ENCODE measurements around the gene GSTK1. TPM values are rescaled to one million over a fixed set of nuclear protein-coding genes. Genes with fewer than 3 reads are reported as not detected.

Gene GSTK1
- polyA plus RNA-seq, 1 of the 3 experiments (the other 2 are of a cell fraction): 299 TPM

DNA sequence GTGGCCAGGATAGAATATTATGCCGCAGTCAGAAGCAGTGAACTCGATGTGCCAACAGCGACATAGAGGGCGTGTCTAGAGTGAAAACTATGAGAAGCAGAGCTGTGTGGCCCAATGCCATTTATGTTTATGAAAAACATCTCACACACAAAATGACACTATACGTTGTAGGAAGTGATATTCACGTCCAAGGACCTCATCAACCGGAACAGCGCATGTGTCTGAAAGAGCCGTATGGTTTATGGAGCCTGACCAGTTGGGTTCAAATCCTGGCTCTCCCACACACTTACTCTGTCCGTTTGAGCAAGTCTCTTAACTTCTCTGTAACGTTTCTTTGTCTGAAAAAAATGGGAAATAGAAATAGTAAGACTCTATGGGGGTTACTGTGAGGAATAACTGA, 20.9 kb upstream of the GSTK1 start:
- POLR2A ChIA-PET: no interaction called here
- Histone ChIP-seq H3K27ac (ENCODE audit: low read depth in 2 of 2, low read length in 1 of 2) (no peak overlapping the region), H3K9me2 (no peaks in the 10 kb centered on the region), H3K4me2 (no peak overlapping the region), H2AFZ (ENCODE audit: low read depth) (no peak overlapping the region), H3F3A (replicated peaks; ENCODE audit: insufficient read depth) (peaks cover 6% of the 10 kb centered on the region), H3K4me3 (ENCODE audit: low read depth in 2 of 2, low read length in 1 of 2) (no peak overlapping the region), H3K27me3 (ENCODE audit: insufficient read depth) (no peaks in the 10 kb centered on the region), H3K9me3 (peaks cover 1% of the 10 kb centered on the region), H3K9ac (no peak overlapping the region), H3K36me3 (replicated peaks in 1 of 2; ENCODE audit: control insufficient read depth in 1 of 2, insufficient read depth in 2 of 2, low read length in 1 of 2) (no peaks in the 10 kb centered on the region), H4K20me1 (ENCODE audit: insufficient read depth) (no peaks in the 10 kb centered on the region), H3K79me2 (ENCODE audit: insufficient read depth) (no peaks in the 10 kb centered on the region), H3K4me1 (ENCODE audit: control insufficient read depth in 1 of 2, insufficient read depth in 2 of 2, low read depth in 1 of 2, low read length in 1 of 2) (peaks cover 0 to 7% of the 10 kb centered on the region in 2 experiments; a peak in 2 of 4 replicates)
- CTCF ChIA-PET: interaction anchor here (1.7 to 5.5 kb wide), 6 partner anchors 8 to 234 kb away, joined by 3 to 125 read pairs (median 8); no protein-coding TSS in a partner anchor
- DNase-seq: no peak
- no peak for TF ChIP-seq GABPA (IDR thresholded peaks at IDR 0.05; ENCODE audit: low read depth)
- TF ChIP-seq NRF1 (IDR thresholded peaks at IDR 0.05; ENCODE audit: low read depth, low read length): no peak
- TF ChIP-seq SIN3A (IDR thresholded peaks at IDR 0.05; ENCODE audit: borderline replicate concordance, low read depth, low read length): no peak
- no peak for TF ChIP-seq FOXJ3 (CRISPR knock-in tag; IDR thresholded peaks at IDR 0.05)
- no peak for TF ChIP-seq TEAD4 (IDR thresholded peaks at IDR 0.05; ENCODE audit: borderline replicate concordance, insufficient read depth)
- TF ChIP-seq, protein P1, sequence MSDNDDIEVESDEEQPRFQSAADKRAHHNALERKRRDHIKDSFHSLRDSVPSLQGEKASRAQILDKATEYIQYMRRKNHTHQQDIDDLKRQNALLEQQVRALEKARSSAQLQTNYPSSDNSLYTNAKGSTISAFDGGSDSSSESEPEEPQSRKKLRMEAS (IDR thresholded peaks at IDR 0.05; ENCODE audit: low read depth): no peak
- no peak for TF ChIP-seq NFIC (IDR thresholded peaks at IDR 0.05; ENCODE audit: borderline replicate concordance)
- TF ChIP-seq SMC3 (IDR thresholded peaks at IDR 0.05; ENCODE audit: low read depth, low read length): no peak
- no peak for TF ChIP-seq RFX5 (IDR thresholded peaks at IDR 0.05; ENCODE audit: low read length)
- TF ChIP-seq, protein P2, sequence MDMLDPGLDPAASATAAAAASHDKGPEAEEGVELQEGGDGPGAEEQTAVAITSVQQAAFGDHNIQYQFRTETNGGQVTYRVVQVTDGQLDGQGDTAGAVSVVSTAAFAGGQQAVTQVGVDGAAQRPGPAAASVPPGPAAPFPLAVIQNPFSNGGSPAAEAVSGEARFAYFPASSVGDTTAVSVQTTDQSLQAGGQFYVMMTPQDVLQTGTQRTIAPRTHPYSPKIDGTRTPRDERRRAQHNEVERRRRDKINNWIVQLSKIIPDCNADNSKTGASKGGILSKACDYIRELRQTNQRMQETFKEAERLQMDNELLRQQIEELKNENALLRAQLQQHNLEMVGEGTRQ (IDR thresholded peaks at IDR 0.05; ENCODE audit: borderline replicate concordance, low read depth, low read length): no peak
- TF ChIP-seq, protein P3, sequence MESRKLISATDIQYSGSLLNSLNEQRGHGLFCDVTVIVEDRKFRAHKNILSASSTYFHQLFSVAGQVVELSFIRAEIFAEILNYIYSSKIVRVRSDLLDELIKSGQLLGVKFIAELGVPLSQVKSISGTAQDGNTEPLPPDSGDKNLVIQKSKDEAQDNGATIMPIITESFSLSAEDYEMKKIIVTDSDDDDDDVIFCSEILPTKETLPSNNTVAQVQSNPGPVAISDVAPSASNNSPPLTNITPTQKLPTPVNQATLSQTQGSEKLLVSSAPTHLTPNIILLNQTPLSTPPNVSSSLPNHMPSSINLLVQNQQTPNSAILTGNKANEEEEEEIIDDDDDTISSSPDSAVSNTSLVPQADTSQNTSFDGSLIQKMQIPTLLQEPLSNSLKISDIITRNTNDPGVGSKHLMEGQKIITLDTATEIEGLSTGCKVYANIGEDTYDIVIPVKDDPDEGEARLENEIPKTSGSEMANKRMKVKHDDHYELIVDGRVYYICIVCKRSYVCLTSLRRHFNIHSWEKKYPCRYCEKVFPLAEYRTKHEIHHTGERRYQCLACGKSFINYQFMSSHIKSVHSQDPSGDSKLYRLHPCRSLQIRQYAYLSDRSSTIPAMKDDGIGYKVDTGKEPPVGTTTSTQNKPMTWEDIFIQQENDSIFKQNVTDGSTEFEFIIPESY (IDR thresholded peaks at IDR 0.05; ENCODE audit: borderline replicate concordance, low read depth): no peak
- no peak for TF ChIP-seq EP300 (IDR thresholded peaks at IDR 0.05; ENCODE audit: borderline replicate concordance in 1 of 2, low read depth in 1 of 2, low read length in 1 of 2)
- TF ChIP-seq JUND (IDR thresholded peaks at IDR 0.05): no peak
- no peak for TF ChIP-seq EZH2phosphoT487 (IDR thresholded peaks at IDR 0.05; ENCODE audit: borderline replicate concordance, low read depth)
- TF ChIP-seq TCF12 (IDR thresholded peaks at IDR 0.05): no peak
- TF ChIP-seq POLR2AphosphoS5 (IDR thresholded peaks at IDR 0.05; ENCODE audit: low read depth, low read length): no peak
- no peak for TF ChIP-seq RAD21 (IDR thresholded peaks at IDR 0.05; ENCODE audit: low read length)
- no peak for TF ChIP-seq RCOR1 (IDR thresholded peaks at IDR 0.05; ENCODE audit: low read length)
- 78% methylated on average over 11 of the region's 11 CpGs for WGBS (ENCODE audit: low lambda C conversion rate)
